GM11168 (cell line): ENCODE data around the gene SPATA16.
"Not testable (repeated sequence)": the region's sequence is repeated elsewhere in the genome, so short reads cannot be mapped to it uniquely, and the experiment has no call there.

Experiments used
- in situ Hi-C: fragments of 300-500 bp; cut with MboI; formaldehyde crosslinking; loops from one replicate; pipeline ENCODE4 v1.12.0; 2022; ENCODE audit warnings: low sequenced_read_pairs; ENCODE audit not compliant: unreplicated experiment

The SPATA16 gene

DNA sequence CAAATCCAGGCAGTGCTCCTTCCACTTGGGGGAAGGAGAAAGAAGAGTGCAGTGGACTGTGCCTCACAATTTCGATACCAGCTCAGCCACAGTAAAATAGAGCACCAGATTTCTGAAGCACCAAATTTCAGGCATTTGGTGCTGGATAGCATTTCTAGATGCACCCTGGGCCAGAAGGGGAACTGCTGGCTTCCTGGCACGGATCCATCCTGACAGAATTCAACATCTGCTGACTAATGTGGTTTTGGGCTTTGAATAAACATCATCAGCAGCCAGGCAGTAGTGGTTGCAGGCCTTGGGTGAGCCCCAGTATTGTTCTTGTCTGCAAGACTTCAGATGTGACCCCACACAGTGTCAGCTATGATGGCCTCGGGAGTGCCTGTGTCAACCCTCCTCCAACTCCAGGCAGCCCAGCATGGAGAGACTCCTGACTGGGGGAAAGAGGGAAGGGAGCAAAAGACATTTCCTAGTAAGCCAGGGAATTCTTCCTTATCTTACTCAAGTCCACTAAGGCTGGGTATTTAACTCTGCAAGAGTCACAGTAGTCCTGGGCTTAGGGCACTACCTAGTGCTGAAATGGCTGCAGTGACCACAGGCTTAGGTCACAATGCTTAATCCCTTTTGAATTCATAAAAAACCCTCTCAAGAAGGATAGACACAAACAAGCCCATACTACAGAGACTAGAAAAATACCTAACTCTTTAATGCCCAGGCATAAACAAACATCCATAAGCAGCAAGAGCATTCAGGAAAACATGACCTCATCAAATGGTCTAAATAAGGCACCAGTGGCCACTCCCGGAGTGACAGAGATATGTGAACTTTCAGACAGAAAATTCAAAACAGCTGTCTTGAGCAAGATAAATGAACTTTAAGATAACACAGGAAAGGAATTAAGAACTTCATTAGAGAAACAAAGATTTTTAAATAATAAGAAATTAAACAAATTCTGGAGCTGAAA lies 74.7 kb downstream of the SPATA16 start:
- in situ Hi-C loops = no loop called here

DNA sequence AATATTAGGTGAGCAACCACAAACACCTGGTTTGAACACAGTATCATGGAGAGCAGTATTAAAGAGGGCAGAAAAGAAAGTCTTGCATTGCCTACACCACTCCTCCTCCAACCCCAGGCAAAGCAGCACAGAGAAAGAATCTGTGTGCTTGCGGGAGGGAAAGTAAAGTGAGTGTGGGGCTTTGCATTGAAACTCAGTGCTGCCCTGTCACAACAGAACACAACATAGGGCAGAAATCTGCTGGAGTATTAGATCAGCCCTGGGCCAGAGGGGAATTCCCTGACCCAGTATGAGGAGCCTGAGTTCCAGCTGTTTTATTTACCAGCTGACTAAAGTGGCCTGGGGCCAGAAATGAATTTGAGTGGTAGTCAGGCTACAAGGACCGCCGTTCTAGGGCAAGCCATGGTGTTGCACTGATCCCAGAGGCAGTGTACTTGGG lies 75.5 kb downstream of the SPATA16 start:
- in situ Hi-C loops = no loop called here

GRCh38 chr3:173064631-173065030 lies 76.4 kb downstream of the SPATA16 start:
- in situ Hi-C loops = no loop called here

- in situ Hi-C loops = no loop called here
Observed at GRCh38 chr3:173058229-173058628, 82.8 kb downstream of the SPATA16 start.

- in situ Hi-C loops = no loop called here
Observed at GRCh38 chr3:173055228-173055933, 85.7 kb downstream of the SPATA16 start.

- in situ Hi-C loops = no loop called here
Observed at GRCh38 chr3:173049360-173049759, 91.7 kb downstream of the SPATA16 start.

- in situ Hi-C loops = no loop called here
Observed at GRCh38 chr3:173045770-173046382, 95.2 kb downstream of the SPATA16 start.

DNA sequence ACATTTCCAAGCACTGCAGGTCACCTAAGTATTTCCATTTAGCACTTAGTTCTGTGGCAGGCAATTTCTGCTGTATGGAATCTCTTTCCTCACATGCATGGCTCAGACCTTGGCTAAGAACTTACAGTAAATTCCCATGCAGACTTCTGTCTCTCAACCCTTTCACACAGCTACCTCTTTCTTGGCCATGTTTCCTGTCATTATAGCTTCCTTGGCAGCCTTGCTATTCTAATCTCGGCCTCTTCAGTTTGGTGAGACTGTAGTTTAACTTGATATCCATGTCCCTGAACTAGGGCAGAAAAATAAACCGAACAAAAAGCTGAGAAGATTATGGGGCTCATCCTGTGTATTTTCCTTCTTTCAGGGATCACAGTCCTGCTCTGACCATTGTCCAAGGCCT lies 96.0 kb downstream of the SPATA16 start:
- in situ Hi-C loops = no loop called here

DNA sequence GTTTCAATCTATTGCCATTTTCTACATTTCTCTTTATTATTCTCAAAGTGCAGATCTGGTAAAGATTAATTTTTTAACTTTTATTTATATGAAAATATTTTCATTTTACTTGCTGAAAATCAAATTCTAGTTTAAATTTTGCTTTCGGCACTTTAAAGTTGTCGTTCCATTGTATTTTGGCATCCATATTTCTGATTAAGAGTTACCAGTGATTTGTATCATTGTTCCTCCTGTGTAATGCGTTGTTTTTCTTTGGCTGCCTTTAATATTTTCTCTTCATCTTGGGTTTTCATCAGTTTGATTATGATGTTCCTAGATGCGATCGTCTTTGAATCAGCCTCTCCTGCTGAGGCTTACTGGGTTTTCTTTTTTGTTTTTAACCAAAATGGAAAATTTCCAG lies 97.3 kb downstream of the SPATA16 start:
- in situ Hi-C loops = no loop called here

DNA sequence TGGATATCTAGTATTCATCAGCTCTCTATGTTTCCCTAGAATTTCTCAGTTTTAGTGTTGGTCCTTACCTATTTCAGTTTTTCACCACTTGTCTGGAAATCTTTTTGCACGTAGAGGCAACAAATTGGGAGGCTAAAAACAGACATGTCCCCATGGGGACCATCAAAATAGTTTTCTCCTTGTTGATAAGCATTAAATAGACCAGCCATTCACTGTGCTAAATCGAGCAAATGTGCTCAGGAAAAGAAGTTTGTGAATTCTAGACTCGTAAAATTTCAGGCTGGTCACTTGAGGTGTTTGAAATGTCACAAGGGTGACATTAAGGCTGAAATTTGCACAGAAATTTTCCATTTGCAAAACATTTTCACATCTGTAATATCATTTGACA lies 102.6 kb downstream of the SPATA16 start:
- in situ Hi-C loops = no loop called here

GRCh38 chr3:173037840-173038483 lies 103.1 kb downstream of the SPATA16 start:
- in situ Hi-C loops = no loop called here

GRCh38 chr3:173030273-173030672 lies 110.8 kb downstream of the SPATA16 start:
- in situ Hi-C loops = no loop called here

- in situ Hi-C loops = no loop called here
Observed at GRCh38 chr3:173028351-173028750, 112.7 kb downstream of the SPATA16 start.

GRCh38 chr3:173027429-173027828 lies 113.6 kb downstream of the SPATA16 start:
- in situ Hi-C loops = no loop called here

GRCh38 chr3:173025941-173026340 lies 115.1 kb downstream of the SPATA16 start:
- in situ Hi-C loops = no loop called here

- in situ Hi-C loops = no loop called here
Observed at GRCh38 chr3:173021547-173022185, 119.4 kb downstream of the SPATA16 start.

DNA sequence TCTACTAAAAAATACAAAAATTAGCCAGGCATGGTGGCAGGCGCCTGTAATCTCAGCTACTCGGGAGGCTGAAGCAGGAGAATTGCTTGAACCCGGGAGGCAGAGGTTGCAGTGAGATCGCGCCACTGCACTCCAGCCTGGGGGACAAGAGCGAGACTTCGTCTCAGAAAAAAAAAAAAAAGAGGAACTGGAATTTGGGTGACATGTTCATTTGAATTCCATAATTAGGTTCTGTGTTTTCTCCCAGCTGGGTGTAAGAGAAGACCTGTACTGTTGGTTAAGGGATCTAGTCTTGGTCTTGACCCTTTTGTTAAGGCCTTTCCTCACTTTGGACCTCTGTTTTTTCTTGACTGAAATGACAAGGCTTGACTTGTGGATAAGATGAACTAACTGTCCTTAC lies 120.9 kb downstream of the SPATA16 start:
- in situ Hi-C loops = not testable (repeated sequence)

GRCh38 chr3:173019378-173019777 lies 121.7 kb downstream of the SPATA16 start:
- in situ Hi-C loops = no loop called here

DNA sequence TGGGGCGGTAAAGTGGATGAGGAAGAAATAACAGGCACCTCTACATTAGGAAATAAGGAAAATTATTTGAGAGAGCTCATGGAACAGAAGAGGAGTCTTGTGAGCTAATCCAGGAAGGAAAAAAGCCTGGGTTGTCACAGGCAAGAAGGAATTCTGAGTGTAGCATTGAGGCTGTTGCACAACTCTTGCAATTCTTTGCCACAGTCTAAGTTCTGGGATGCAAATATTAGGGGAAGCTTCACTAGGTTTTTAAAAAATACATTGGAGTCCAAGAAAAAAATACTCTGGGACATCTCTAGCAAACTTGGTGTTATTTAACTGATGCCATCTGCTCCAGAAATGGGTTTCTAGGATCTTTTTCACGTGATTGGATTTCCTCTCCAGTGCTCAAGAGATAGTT lies 122.3 kb downstream of the SPATA16 start:
- in situ Hi-C loops = no loop called here

GRCh38 chr3:173013219-173013832 lies 127.7 kb downstream of the SPATA16 start:
- in situ Hi-C loops = no loop called here
